T-helper 1 cell treated with Interleukin-12 subunit alpha and Interleukin-12 subunit beta and Interleukin-4 antibody, amounts not matched to agents 30 μg/mL and 1 μg/mL, for 36 hours (primary cell): ENCODE data around the gene CNOT2.

Experiments used
- H3K27ac Mint-ChIP-seq: one replicate; pipeline ENCODE4 v1.8.0; 2021; ENCODE audit warnings: mild to moderate bottlenecking, mixed read lengths
- H3K27me3 Mint-ChIP-seq: one replicate; pipeline ENCODE4 v1.8.0; 2021; ENCODE audit warnings: low read depth, mixed read lengths
- H3K36me3 Mint-ChIP-seq: one replicate; pipeline ENCODE4 v1.8.0; 2021; ENCODE audit warnings: low read depth, mixed read lengths
- H3K4me1 Mint-ChIP-seq: one replicate; pipeline ENCODE4 v1.8.0; 2021; ENCODE audit warnings: low read depth, mixed read lengths
- H3K4me3 Mint-ChIP-seq: one replicate; pipeline ENCODE4 v1.8.0; 2021; ENCODE audit warnings: mild to moderate bottlenecking, moderate library complexity, mixed read lengths
- H3K9me3 Mint-ChIP-seq: one replicate; pipeline ENCODE4 v1.8.0; 2021; ENCODE audit warnings: mixed read lengths

Gene CNOT2

GRCh38 chr12:70242695-70243509 lies at the start of gene CNOT2:
Gene CNOT2, plus strand, starts transcription at chr12:70243433. Its CDS starts 34,794 bp downstream, at chr12:70278227.
- H3K4me3 Mint-ChIP-seq: peak within 1 kb of the TSS; percentile 99
- H3K27ac Mint-ChIP-seq: peak within 1 kb of the TSS; percentile 99
- no peaks in the 10 kb centered on the region for H3K9me3 Mint-ChIP-seq
- H3K27me3 Mint-ChIP-seq: no peaks in the 10 kb centered on the region
- peaks cover 43% of the 10 kb centered on the region for H3K36me3 Mint-ChIP-seq
- H3K4me1 Mint-ChIP-seq: peaks cover 45% of the 10 kb centered on the region

GRCh38 chr12:70194076-70194475 lies 49.2 kb upstream of the CNOT2 start:
- Mint-ChIP-seq H3K9me3 (no peaks in the 10 kb centered on the region), H3K27ac (no peak overlapping the region), H3K27me3 (peaks cover 3% of the 10 kb centered on the region), H3K4me1 (no peaks in the 10 kb centered on the region), H3K36me3 (no peaks in the 10 kb centered on the region), H3K4me3 (no peak overlapping the region)

- H3K4me3 Mint-ChIP-seq: no peak overlapping the region
- H3K9me3 Mint-ChIP-seq: no peaks in the 10 kb centered on the region
- no peaks in the 10 kb centered on the region for H3K36me3 Mint-ChIP-seq
- H3K4me1 Mint-ChIP-seq: no peaks in the 10 kb centered on the region
- H3K27me3 Mint-ChIP-seq: peaks cover under 1% of the 10 kb centered on the region
- no peak overlapping the region for H3K27ac Mint-ChIP-seq
Measured at GRCh38 chr12:70196811-70197281, 46.4 kb upstream of the CNOT2 start.

- H3K27me3 Mint-ChIP-seq: no peaks in the 10 kb centered on the region
- no peak overlapping the region for H3K27ac Mint-ChIP-seq
- no peaks in the 10 kb centered on the region for H3K4me1 Mint-ChIP-seq
- no peaks in the 10 kb centered on the region for H3K9me3 Mint-ChIP-seq
- H3K4me3 Mint-ChIP-seq: no peak overlapping the region
- H3K36me3 Mint-ChIP-seq: no peaks in the 10 kb centered on the region
Measured at GRCh38 chr12:70197345-70197744, 45.9 kb upstream of the CNOT2 start.

- H3K27me3 Mint-ChIP-seq: no peaks in the 10 kb centered on the region
Measured at GRCh38 chr12:70213707-70214106, 29.5 kb upstream of the CNOT2 start.

GRCh38 chr12:70214972-70215617 lies 28.1 kb upstream of the CNOT2 start:
- Mint-ChIP-seq H3K9me3 (peaks cover 39% of the 10 kb centered on the region), H3K27me3 (no peaks in the 10 kb centered on the region), H3K27ac (no peak overlapping the region), H3K36me3 (peaks cover 4% of the 10 kb centered on the region), H3K4me3 (no peak overlapping the region), H3K4me1 (no peaks in the 10 kb centered on the region)

More at GRCh38 chr12:70213707-70214106, 29.5 kb upstream of the CNOT2 start:
- H3K4me1 Mint-ChIP-seq: no peaks in the 10 kb centered on the region
- H3K4me3 Mint-ChIP-seq: no peak overlapping the region
- peaks cover 53% of the 10 kb centered on the region for H3K9me3 Mint-ChIP-seq
- H3K36me3 Mint-ChIP-seq: peaks cover 4% of the 10 kb centered on the region
- peak overlapping the region; percentile 4 for H3K27ac Mint-ChIP-seq

- Mint-ChIP-seq H3K27me3 (no peaks in the 10 kb centered on the region), H3K27ac (no peak overlapping the region), H3K4me3 (no peak overlapping the region), H3K4me1 (no peaks in the 10 kb centered on the region), H3K36me3 (peaks cover 4% of the 10 kb centered on the region), H3K9me3 (peaks cover 21% of the 10 kb centered on the region)
Measured at GRCh38 chr12:70217416-70217815, 25.8 kb upstream of the CNOT2 start.

- Mint-ChIP-seq H3K27me3 (no peaks in the 10 kb centered on the region), H3K4me3 (no peak overlapping the region), H3K36me3 (no peaks in the 10 kb centered on the region), H3K27ac (no peak overlapping the region), H3K9me3 (no peaks in the 10 kb centered on the region), H3K4me1 (no peaks in the 10 kb centered on the region)
Measured at GRCh38 chr12:70221626-70222025, 21.6 kb upstream of the CNOT2 start.

- no peaks in the 10 kb centered on the region for H3K4me1 Mint-ChIP-seq
- no peaks in the 10 kb centered on the region for H3K27me3 Mint-ChIP-seq
- H3K9me3 Mint-ChIP-seq: no peaks in the 10 kb centered on the region
- no peaks in the 10 kb centered on the region for H3K36me3 Mint-ChIP-seq
- H3K4me3 Mint-ChIP-seq: no peak overlapping the region
- H3K27ac Mint-ChIP-seq: no peak overlapping the region
Measured at GRCh38 chr12:70227911-70228310, 15.3 kb upstream of the CNOT2 start.

GRCh38 chr12:70230934-70231606 lies 12.2 kb upstream of the CNOT2 start:
- H3K9me3 Mint-ChIP-seq: peaks cover 7% of the 10 kb centered on the region

GRCh38 chr12:70236990-70237389 lies 6.2 kb upstream of the CNOT2 start:
- Mint-ChIP-seq H3K27me3 (no peaks in the 10 kb centered on the region), H3K9me3 (peaks cover 7% of the 10 kb centered on the region), H3K4me3 (no peak overlapping the region), H3K27ac (no peak overlapping the region), H3K4me1 (peaks cover 16% of the 10 kb centered on the region), H3K36me3 (peaks cover 33% of the 10 kb centered on the region)

More at GRCh38 chr12:70230934-70231606, 12.2 kb upstream of the CNOT2 start:
- H3K4me1 Mint-ChIP-seq: no peaks in the 10 kb centered on the region
- no peaks in the 10 kb centered on the region for H3K36me3 Mint-ChIP-seq
- no peak overlapping the region for H3K27ac Mint-ChIP-seq
- H3K27me3 Mint-ChIP-seq: no peaks in the 10 kb centered on the region
- H3K4me3 Mint-ChIP-seq: no peak overlapping the region

- peak overlapping the region; percentile 6 for H3K27ac Mint-ChIP-seq
- H3K36me3 Mint-ChIP-seq: peaks cover 47% of the 10 kb centered on the region
- no peaks in the 10 kb centered on the region for H3K9me3 Mint-ChIP-seq
- H3K27me3 Mint-ChIP-seq: no peaks in the 10 kb centered on the region
- peaks cover 31% of the 10 kb centered on the region for H3K4me1 Mint-ChIP-seq
- peak overlapping the region; percentile 22 for H3K4me3 Mint-ChIP-seq
Measured at GRCh38 chr12:70240673-70241072, 2.6 kb upstream of the CNOT2 start.

- peak overlapping the region; percentile 99 for H3K4me3 Mint-ChIP-seq
- peak overlapping the region; percentile 99 for H3K27ac Mint-ChIP-seq
- peaks cover 39% of the 10 kb centered on the region for H3K4me1 Mint-ChIP-seq
- H3K27me3 Mint-ChIP-seq: no peaks in the 10 kb centered on the region
- peaks cover 46% of the 10 kb centered on the region for H3K36me3 Mint-ChIP-seq
- H3K9me3 Mint-ChIP-seq: no peaks in the 10 kb centered on the region
Measured at GRCh38 chr12:70241845-70242244, 1.4 kb upstream of the CNOT2 start.

- Mint-ChIP-seq H3K36me3 (peaks cover 43% of the 10 kb centered on the region), H3K27me3 (no peaks in the 10 kb centered on the region), H3K4me1 (peaks cover 52% of the 10 kb centered on the region), H3K9me3 (no peaks in the 10 kb centered on the region), H3K27ac (peak overlapping the region; percentile 99), H3K4me3 (peak overlapping the region; percentile 99)
Measured at GRCh38 chr12:70243510-70244371, 508 bp downstream of the CNOT2 start.
